Caco-2 (cell line): ENCODE results near the gene FAM124A. TPM values are rescaled to one million over a fixed set of nuclear protein-coding genes. Genes with fewer than 3 reads are reported as not detected.

ENCODE experiments used
- BruUV-seq: library from RNA; stranded (reverse); fragments of 400-500 nt; replicated peaks from 2 replicates; lab custom pipeline; 2021; lab: Mats Ljungman, UMichigan
- CTCF ChIA-PET: fragments of 300-600 bp; sonication (Branson Sonifier 250); formaldehyde crosslinking; loops from one replicate; lab custom pipeline; 2022; ENCODE audit warnings: antibody characterized with exemption; lab: Charles Lee
- POLR2A ChIA-PET: fragments of 300-600 bp; sonication (Branson Sonifier 250); formaldehyde crosslinking; loops from one replicate; lab custom pipeline; 2022; ENCODE audit warnings: antibody characterized with exemption; lab: Charles Lee
- DNase-seq, 2 experiments: peaks; one replicate each; pipeline versions ENCODE4 v3.0.0 to v3.0.0-alpha.2; 2020 to 2022
- H3K27me3 ChIP-seq: replicated peaks from 2 replicates; pipeline ENCODE4 v1.6.0; 2011; ENCODE audit warnings: low read length; ENCODE audit not compliant: control insufficient read depth, insufficient read depth
- H3K36me3 ChIP-seq: 2 replicates; pipeline ENCODE4 v1.5.1; 2011; ENCODE audit warnings: low read length; ENCODE audit not compliant: control insufficient read depth, insufficient read depth
- H3K4me1 ChIP-seq: fragments of 250-450 bp; sonication (Bioruptor Pico); 2 replicates; pipeline ENCODE4 v1.5.1; 2020; ENCODE audit warnings: mild to moderate bottlenecking
- H3K4me3 ChIP-seq: 2 replicates; pipeline ENCODE4 v1.5.1; 2011; ENCODE audit warnings: low read depth, mild to moderate bottlenecking, control low read depth, low read length
- H3K9me3 ChIP-seq: fragments of 250-450 bp; sonication (Bioruptor Pico); 2 replicates; pipeline ENCODE4 v1.5.1; 2020; ENCODE audit warnings: mild to moderate bottlenecking, moderate library complexity
- H3K27ac Mint-ChIP-seq: one replicate; pipeline ENCODE4 v1.8.0; 2022; ENCODE audit warnings: mixed read lengths; ENCODE audit not compliant: unreplicated experiment
- H3K27me3 Mint-ChIP-seq: one replicate; pipeline ENCODE4 v1.8.0; 2022; ENCODE audit warnings: mixed read lengths; ENCODE audit not compliant: insufficient read depth, unreplicated experiment
- H3K36me3 Mint-ChIP-seq: one replicate; pipeline ENCODE4 v1.8.0; 2022; ENCODE audit warnings: mild to moderate bottlenecking, mixed read lengths; ENCODE audit not compliant: insufficient read depth, unreplicated experiment
- H3K4me1 Mint-ChIP-seq: one replicate; pipeline ENCODE4 v1.8.0; 2022; ENCODE audit warnings: low read depth, mixed read lengths; ENCODE audit not compliant: unreplicated experiment
- H3K4me3 Mint-ChIP-seq: one replicate; pipeline ENCODE4 v1.8.0; 2022; ENCODE audit warnings: mild to moderate bottlenecking, moderate library complexity, mixed read lengths; ENCODE audit not compliant: unreplicated experiment
- H3K9me3 Mint-ChIP-seq: one replicate; pipeline ENCODE4 v1.8.0; 2022; ENCODE audit warnings: mixed read lengths; ENCODE audit not compliant: unreplicated experiment
- intact Hi-C: fragments of 100-400 bp; cut with micrococcal nuclease; formaldehyde crosslinking; loops from one replicate; pipeline ENCODE4 v1.10.0; 2022; ENCODE audit not compliant: unreplicated experiment
- total RNA-seq: library from RNA; stranded (reverse); gene quantifications from 2 replicates; pipeline ENCODE4 v1.2.3, GENCODE V29; 2022
- TF ChIP-seq, protein P1 (sequence below), 2 experiments: fragments of 200-600 bp in 1 of 2; IDR thresholded peaks; 1 replicate in 1 of 2; 2 replicates in 1 of 2; pipeline versions ENCODE4 v1.5.1 to v1.8.0; 2011 to 2022; ENCODE audit warnings: antibody characterized with exemption in 1 of 2, control low read depth in 1 of 2, inconsistent platforms in 1 of 2, low read depth in 1 of 2, low read length in 1 of 2, mild to moderate bottlenecking in 1 of 2, moderate library complexity in 1 of 2; ENCODE audit not compliant: insufficient read depth in 1 of 2, severe bottlenecking in 1 of 2, unreplicated experiment in 1 of 2

Gene FAM124A
- total RNA-seq, 1 experiment from 2014 or later: 0.52 TPM

- no TSS peak for BruUV-seq
- no peak overlapping the region for H3K27ac Mint-ChIP-seq
- TF ChIP-seq, protein P1, sequence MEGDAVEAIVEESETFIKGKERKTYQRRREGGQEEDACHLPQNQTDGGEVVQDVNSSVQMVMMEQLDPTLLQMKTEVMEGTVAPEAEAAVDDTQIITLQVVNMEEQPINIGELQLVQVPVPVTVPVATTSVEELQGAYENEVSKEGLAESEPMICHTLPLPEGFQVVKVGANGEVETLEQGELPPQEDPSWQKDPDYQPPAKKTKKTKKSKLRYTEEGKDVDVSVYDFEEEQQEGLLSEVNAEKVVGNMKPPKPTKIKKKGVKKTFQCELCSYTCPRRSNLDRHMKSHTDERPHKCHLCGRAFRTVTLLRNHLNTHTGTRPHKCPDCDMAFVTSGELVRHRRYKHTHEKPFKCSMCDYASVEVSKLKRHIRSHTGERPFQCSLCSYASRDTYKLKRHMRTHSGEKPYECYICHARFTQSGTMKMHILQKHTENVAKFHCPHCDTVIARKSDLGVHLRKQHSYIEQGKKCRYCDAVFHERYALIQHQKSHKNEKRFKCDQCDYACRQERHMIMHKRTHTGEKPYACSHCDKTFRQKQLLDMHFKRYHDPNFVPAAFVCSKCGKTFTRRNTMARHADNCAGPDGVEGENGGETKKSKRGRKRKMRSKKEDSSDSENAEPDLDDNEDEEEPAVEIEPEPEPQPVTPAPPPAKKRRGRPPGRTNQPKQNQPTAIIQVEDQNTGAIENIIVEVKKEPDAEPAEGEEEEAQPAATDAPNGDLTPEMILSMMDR (IDR thresholded peaks at IDR 0.05; ENCODE audit: insufficient read depth in 1 of 2, low read depth in 1 of 2, low read length in 1 of 2, severe bottlenecking in 1 of 2, unreplicated experiment in 1 of 2): no peak
- no peaks in the 10 kb centered on the region for H3K36me3 ChIP-seq
- no peak for DNase-seq
- intact Hi-C loops: no loop called here
- CTCF ChIA-PET: no interaction called here
- POLR2A ChIA-PET: no interaction called here
- no peak overlapping the region for H3K4me3 Mint-ChIP-seq
- no peaks in the 10 kb centered on the region for H3K4me1 ChIP-seq
- H3K4me1 Mint-ChIP-seq: no peaks in the 10 kb centered on the region
- no peaks in the 10 kb centered on the region for H3K36me3 Mint-ChIP-seq
- H3K27me3 Mint-ChIP-seq: no peaks in the 10 kb centered on the region
- H3K9me3 ChIP-seq: no peaks in the 10 kb centered on the region
- H3K27me3 ChIP-seq: peaks cover 1% of the 10 kb centered on the region; the same call in 1 of the 2 replicates
- no peak overlapping the region for H3K4me3 ChIP-seq
- no peaks in the 10 kb centered on the region for H3K9me3 Mint-ChIP-seq
Measured at GRCh38 chr13:51246025-51246417, 23.8 kb downstream of the FAM124A start.

- no peaks in the 10 kb centered on the region for H3K4me1 Mint-ChIP-seq
- no peak for DNase-seq
- intact Hi-C loops: no loop called here
- H3K27me3 ChIP-seq: peaks cover 1% of the 10 kb centered on the region; the same call in 1 of the 2 replicates
- H3K27me3 Mint-ChIP-seq: no peaks in the 10 kb centered on the region
- no peak overlapping the region for H3K4me3 ChIP-seq
- no peaks in the 10 kb centered on the region for H3K4me1 ChIP-seq
- CTCF ChIA-PET: interaction anchor here (0.7 kb wide), 1 partner anchor 107 kb away, joined by 3 read pairs; no protein-coding TSS in a partner anchor
- no peaks in the 10 kb centered on the region for H3K36me3 Mint-ChIP-seq
- no peak overlapping the region for H3K27ac Mint-ChIP-seq
- TF ChIP-seq, protein P1 (IDR thresholded peaks at IDR 0.05; ENCODE audit: insufficient read depth in 1 of 2, low read depth in 1 of 2, low read length in 1 of 2, severe bottlenecking in 1 of 2, unreplicated experiment in 1 of 2): no peak
- H3K4me3 Mint-ChIP-seq: no peak overlapping the region
- POLR2A ChIA-PET: no interaction called here
- H3K36me3 ChIP-seq: no peaks in the 10 kb centered on the region
- H3K9me3 Mint-ChIP-seq: no peaks in the 10 kb centered on the region
- no peaks in the 10 kb centered on the region for H3K9me3 ChIP-seq
- no TSS peak for BruUV-seq
Measured at GRCh38 chr13:51246418-51247277, 24.4 kb downstream of the FAM124A start.

DNA sequence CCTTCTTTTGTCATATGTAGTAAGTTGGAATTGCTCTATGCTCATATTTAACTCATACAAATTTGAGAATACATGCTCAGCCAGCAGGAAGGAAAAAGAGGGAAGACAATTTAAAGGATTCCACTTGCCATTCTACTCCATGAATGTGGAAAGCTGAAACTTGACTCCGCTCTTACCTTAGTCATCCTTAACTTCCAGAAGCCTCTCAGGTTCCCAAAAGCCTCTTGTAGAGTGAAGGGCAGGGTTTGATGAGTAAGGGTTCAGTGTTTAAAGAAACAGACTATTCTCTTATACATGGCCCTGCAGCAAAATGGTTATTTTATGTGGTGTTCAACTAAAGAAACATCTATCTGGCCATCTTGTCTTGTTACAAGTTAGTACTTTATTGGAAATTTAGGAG, 27.1 kb downstream of the FAM124A start:
- POLR2A ChIA-PET: no interaction called here
- no peaks in the 10 kb centered on the region for H3K4me1 ChIP-seq
- TF ChIP-seq, protein P1 (IDR thresholded peaks at IDR 0.05; ENCODE audit: insufficient read depth in 1 of 2, low read depth in 1 of 2, low read length in 1 of 2, severe bottlenecking in 1 of 2, unreplicated experiment in 1 of 2): no peak
- Mint-ChIP-seq H3K27ac (no peak overlapping the region), H3K4me3 (no peak overlapping the region), H3K36me3 (no peaks in the 10 kb centered on the region), H3K4me1 (no peaks in the 10 kb centered on the region), H3K9me3 (no peaks in the 10 kb centered on the region), H3K27me3 (no peaks in the 10 kb centered on the region)
- no TSS peak for BruUV-seq
- H3K4me3 ChIP-seq: no peak overlapping the region
- H3K36me3 ChIP-seq: no peaks in the 10 kb centered on the region
- CTCF ChIA-PET: no interaction called here
- H3K27me3 ChIP-seq: peaks cover 1% of the 10 kb centered on the region; the same call in 1 of the 2 replicates
- no peak for DNase-seq
- H3K9me3 ChIP-seq: no peaks in the 10 kb centered on the region
- intact Hi-C loops: no loop called here
